AG10803 (cell line): ENCODE data around the gene HIBCH.

Experiments
- DNase-seq: peaks from one replicate; pipeline ENCODE4 v3.0.0; 2010; ENCODE audit warnings: low read depth
- H3K4me3 ChIP-seq: 2 replicates; pipeline ENCODE4 v1.5.1; 2011; ENCODE audit warnings: mild to moderate bottlenecking, low read length, control low read depth
- CTCF ChIP-seq: conservative IDR thresholded peaks from 2 replicates; pipeline ENCODE4 v1.5.1; 2011; ENCODE audit warnings: mild to moderate bottlenecking, low read length, control low read depth, inconsistent platforms

Gene HIBCH

GRCh38 chr2:190333928-190334327, 14.3 kb upstream of the HIBCH start:
- no peak for DNase-seq
- H3K4me3 ChIP-seq = no peak overlapping the region
- TF ChIP-seq CTCF = no peak

GRCh38 chr2:190333395-190333794, 13.8 kb upstream of the HIBCH start:
- no peak overlapping the region for H3K4me3 ChIP-seq
- no peak for TF ChIP-seq CTCF
- DNase-seq = no peak

- peak; percentile 7 for DNase-seq
- no peak overlapping the region for H3K4me3 ChIP-seq
- peak; percentile 26; the same call in 1 of the 2 replicates for TF ChIP-seq CTCF
Observed at GRCh38 chr2:190328573-190329147, 9.0 kb upstream of the HIBCH start.

DNA sequence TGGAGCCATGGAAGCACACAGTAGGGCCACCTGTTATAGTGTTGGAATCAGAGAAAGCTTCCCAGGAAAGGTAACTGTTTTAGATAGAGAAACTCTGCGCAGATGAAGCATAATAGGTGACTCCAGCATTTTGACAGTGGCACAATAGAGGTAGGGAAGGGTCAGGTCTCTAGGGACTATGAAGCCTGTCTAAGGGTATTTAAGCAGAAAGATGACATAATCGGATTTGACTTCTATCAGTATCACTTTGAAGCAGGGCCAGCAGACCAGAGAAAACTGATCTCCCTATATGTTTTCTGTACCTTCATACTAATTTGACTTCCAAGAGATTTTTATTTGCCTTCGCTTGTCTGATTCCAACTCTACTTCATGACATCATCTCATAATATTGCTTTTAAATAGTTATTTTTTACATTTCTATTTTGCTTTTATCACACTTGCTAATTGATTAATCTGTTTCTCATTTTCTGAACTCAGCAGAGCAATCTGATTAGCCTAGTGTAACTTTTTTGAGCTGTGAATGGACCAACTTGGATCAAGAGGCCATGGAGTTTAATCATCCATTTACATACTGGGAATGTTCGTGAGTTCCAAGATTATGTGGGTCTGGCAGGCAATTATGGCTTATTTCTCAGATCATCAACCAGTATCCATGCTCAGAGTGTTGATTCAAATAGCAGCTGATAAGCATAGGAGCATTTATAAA, 8.4 kb upstream of the HIBCH start:
- no peak overlapping the region for H3K4me3 ChIP-seq
- DNase-seq = no peak
- TF ChIP-seq CTCF = no peak

GRCh38 chr2:190325588-190325987, 6.0 kb upstream of the HIBCH start:
- no peak for DNase-seq
- no peak for TF ChIP-seq CTCF
- H3K4me3 ChIP-seq = no peak overlapping the region

DNA sequence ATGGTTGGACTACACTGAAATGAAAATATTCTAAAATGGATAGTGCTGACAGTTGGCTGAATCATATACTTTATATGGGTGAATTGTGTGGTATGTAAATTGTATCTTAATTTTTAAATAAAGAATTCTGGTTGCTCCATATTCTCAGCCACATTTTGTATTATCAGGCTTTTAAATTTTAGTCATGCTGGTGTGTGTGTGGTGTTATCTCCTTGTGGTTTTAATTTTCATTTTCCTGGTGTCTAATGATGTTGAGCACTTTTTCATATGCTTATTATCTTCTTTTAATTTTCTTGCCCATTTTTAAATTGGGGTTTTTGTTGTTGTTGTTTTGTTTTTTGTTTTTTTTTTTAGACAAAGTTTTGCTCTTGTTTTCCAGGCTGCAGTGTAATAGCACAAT, 3.8 kb upstream of the HIBCH start:
- no peak for TF ChIP-seq CTCF
- DNase-seq = no peak
- no peak overlapping the region for H3K4me3 ChIP-seq

DNA sequence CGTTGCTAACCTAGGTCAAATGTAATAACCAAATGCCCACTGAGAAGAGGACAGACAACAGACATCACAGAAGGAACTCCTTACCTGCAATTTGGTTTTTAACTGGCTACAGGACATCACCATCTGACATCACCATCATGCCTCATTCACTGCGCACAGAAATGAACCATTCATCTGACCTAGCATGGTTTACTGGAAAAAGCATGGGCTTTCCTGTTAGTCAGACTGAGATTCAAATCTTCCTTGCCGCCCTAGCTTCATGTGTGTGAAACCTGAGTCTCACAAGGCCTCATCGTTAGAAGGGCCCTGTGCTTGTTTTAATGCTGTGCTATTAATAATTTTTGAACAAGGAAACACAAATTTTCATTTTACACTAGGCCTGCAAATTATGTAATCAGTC, 1.1 kb upstream of the HIBCH start:
- no peak overlapping the region for H3K4me3 ChIP-seq
- TF ChIP-seq CTCF = no peak
- DNase-seq = no peak
